ENCODE data around the gene OBSL1. TPM values are rescaled to one million over a fixed set of nuclear protein-coding genes. Genes with fewer than 3 reads are reported as not detected.

Gene OBSL1
- total RNA-seq, 1 experiment from 2014 or later: 23.1 TPM

GRCh38 chr2:219569635-219570034, 1.7 kb downstream of the OBSL1 start:
- POLR2A ChIA-PET (ENCODE audit: low non-redundant PET): no interaction called here
- CTCF ChIA-PET: no interaction called here

GRCh38 chr2:219569041-219569440, 2.3 kb downstream of the OBSL1 start:
- Histone ChIP-seq H3K36me3 (ENCODE audit: insufficient read depth, low read length, poor library complexity, severe bottlenecking) (no peaks in the 10 kb centered on the region), H3K4me3 (ENCODE audit: low read depth, low read length, poor library complexity, severe bottlenecking) (no peak overlapping the region), H3K9me3 (ENCODE audit: low read depth, low read length, poor library complexity, severe bottlenecking) (no peaks in the 10 kb centered on the region), H3K4me1 (ENCODE audit: insufficient read depth, low read length, poor library complexity, severe bottlenecking) (peaks cover 14% of the 10 kb centered on the region), H3K27ac (ENCODE audit: low read depth, low read length, poor library complexity, severe bottlenecking) (no peak overlapping the region), H3K27me3 (replicated peaks; ENCODE audit: insufficient read depth, low read depth, low read length, poor library complexity) (no peaks in the 10 kb centered on the region)
- CTCF ChIA-PET: no interaction called here
- TF ChIP-seq CTCF (conservative IDR thresholded peaks at IDR 0.05; ENCODE audit: low read depth, low read length) (no peak), EZH2 (IDR thresholded peaks at IDR 0.05; ENCODE audit: borderline replicate concordance, low read depth, low read length, poor library complexity, severe bottlenecking) (no peak)
- intact Hi-C loops (cut with micrococcal nuclease; ENCODE audit: unreplicated experiment): no loop called here
- no TSS peak for BruUV-seq (replicated peaks)
- POLR2A ChIA-PET (ENCODE audit: low non-redundant PET): no interaction called here
- DNase-seq (ENCODE audit: low spot score): no peak

More at GRCh38 chr2:219569635-219570034, 1.7 kb downstream of the OBSL1 start:
- peak overlapping the region; percentile 70 for H3K4me3 ChIP-seq (ENCODE audit: low read depth, low read length, poor library complexity, severe bottlenecking)
- no peaks in the 10 kb centered on the region for H3K9me3 ChIP-seq (ENCODE audit: low read depth, low read length, poor library complexity, severe bottlenecking)
- no peak for DNase-seq (ENCODE audit: low spot score)
- H3K27ac ChIP-seq (ENCODE audit: low read depth, low read length, poor library complexity, severe bottlenecking): no peak overlapping the region
- peaks cover 14% of the 10 kb centered on the region for H3K4me1 ChIP-seq (ENCODE audit: insufficient read depth, low read length, poor library complexity, severe bottlenecking)
- TF ChIP-seq EZH2 (IDR thresholded peaks at IDR 0.05; ENCODE audit: borderline replicate concordance, low read depth, low read length, poor library complexity, severe bottlenecking): no peak
- no peak for TF ChIP-seq CTCF (conservative IDR thresholded peaks at IDR 0.05; ENCODE audit: low read depth, low read length)
- H3K36me3 ChIP-seq (ENCODE audit: insufficient read depth, low read length, poor library complexity, severe bottlenecking): no peaks in the 10 kb centered on the region
- intact Hi-C loops (cut with micrococcal nuclease; ENCODE audit: unreplicated experiment): no loop called here
- H3K27me3 ChIP-seq (replicated peaks; ENCODE audit: insufficient read depth, low read depth, low read length, poor library complexity): no peaks in the 10 kb centered on the region
- TSS peak; percentile 60 for BruUV-seq (replicated peaks)

- DNase-seq (ENCODE audit: low spot score): no peak
- H3K27me3 ChIP-seq (replicated peaks; ENCODE audit: insufficient read depth, low read depth, low read length, poor library complexity): no peaks in the 10 kb centered on the region
- no peak overlapping the region for H3K4me3 ChIP-seq (ENCODE audit: low read depth, low read length, poor library complexity, severe bottlenecking)
- CTCF ChIA-PET: no interaction called here
- no TSS peak for BruUV-seq (replicated peaks)
- H3K36me3 ChIP-seq (ENCODE audit: insufficient read depth, low read length, poor library complexity, severe bottlenecking): no peaks in the 10 kb centered on the region
- POLR2A ChIA-PET (ENCODE audit: low non-redundant PET): no interaction called here
- TF ChIP-seq EZH2 (IDR thresholded peaks at IDR 0.05; ENCODE audit: borderline replicate concordance, low read depth, low read length, poor library complexity, severe bottlenecking) (no peak), CTCF (conservative IDR thresholded peaks at IDR 0.05; ENCODE audit: low read depth, low read length) (no peak)
- no peaks in the 10 kb centered on the region for H3K9me3 ChIP-seq (ENCODE audit: low read depth, low read length, poor library complexity, severe bottlenecking)
- H3K27ac ChIP-seq (ENCODE audit: low read depth, low read length, poor library complexity, severe bottlenecking): no peak overlapping the region
- H3K4me1 ChIP-seq (ENCODE audit: insufficient read depth, low read length, poor library complexity, severe bottlenecking): peaks cover 14% of the 10 kb centered on the region
- intact Hi-C loops (cut with micrococcal nuclease; ENCODE audit: unreplicated experiment): no loop called here
Measured at GRCh38 chr2:219567791-219568361, 3.5 kb downstream of the OBSL1 start.
